GM21619 (cell line): ENCODE results near the gene COL4A1.

Source experiments
- ATAC-seq: cut with Tn5 transposase; IDR thresholded peaks from one replicate; pipeline ENCODE4 v1.9.1; 2021; ENCODE audit not compliant: unreplicated experiment

COL4A1 gene

DNA sequence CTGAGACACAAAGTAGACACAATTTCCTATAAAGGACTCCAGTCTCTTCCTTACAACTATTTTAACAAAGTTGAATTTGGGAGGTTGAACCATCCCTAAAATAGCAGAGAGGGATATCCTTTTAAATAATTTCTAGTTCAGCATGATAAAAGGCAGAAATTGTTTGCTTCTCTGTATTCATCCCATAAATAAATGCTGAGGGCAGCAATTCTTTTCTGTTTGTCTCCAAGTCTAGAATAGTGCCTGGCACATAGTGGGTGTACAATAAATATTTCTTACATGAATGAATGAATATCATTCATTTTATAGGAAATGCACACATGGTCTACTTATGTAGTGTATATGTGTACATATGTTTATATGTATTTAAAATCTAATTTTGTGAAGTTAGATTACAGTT lies 12.3 kb downstream of the COL4A1 start:
- ATAC-seq: no peak

DNA sequence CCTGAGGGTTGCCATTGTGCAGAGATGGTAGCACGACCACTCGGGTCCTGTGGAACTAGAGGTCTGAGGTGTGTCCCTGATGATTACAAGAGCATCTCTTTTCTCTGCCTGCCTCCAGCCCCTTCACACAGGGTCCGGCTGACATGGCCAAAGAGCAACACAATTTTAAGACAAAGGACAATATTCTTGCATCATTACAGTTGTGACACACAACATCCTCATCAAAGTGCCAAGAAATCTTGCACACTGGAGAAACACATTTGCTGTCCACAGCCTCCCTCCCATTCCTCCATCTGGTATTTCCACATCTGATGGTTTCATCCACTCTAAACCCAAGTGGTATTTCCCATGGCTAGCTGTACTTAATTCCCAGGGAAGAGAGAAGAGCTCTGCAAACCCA lies 12.8 kb downstream of the COL4A1 start:
- ATAC-seq: no peak

GRCh38 chr13:110293649-110294048 lies 13.3 kb downstream of the COL4A1 start:
- no peak for ATAC-seq

DNA sequence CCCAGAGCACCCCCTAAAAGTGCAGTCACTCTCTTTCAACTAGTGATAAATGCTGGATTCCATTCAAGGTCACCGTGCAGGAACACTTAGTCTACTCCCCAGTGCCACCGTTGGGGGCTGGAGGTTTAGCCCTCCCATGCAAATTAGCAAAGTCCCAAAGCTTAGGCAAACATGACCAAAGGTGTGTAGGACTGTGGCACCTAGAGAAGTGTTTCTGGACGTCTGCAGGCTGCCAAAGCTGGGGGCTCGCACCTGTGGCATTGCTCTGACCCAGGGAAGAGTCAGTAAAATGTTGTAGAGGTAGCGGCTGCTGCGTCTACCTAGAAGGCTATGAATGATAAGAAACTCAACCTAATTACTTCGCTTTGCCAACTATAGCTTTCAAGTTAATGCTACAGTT lies 13.9 kb downstream of the COL4A1 start:
- ATAC-seq: no peak

GRCh38 chr13:110291286-110291685 lies 15.7 kb downstream of the COL4A1 start:
- no peak for ATAC-seq

GRCh38 chr13:110290826-110291225 lies 16.1 kb downstream of the COL4A1 start:
- no peak for ATAC-seq

DNA sequence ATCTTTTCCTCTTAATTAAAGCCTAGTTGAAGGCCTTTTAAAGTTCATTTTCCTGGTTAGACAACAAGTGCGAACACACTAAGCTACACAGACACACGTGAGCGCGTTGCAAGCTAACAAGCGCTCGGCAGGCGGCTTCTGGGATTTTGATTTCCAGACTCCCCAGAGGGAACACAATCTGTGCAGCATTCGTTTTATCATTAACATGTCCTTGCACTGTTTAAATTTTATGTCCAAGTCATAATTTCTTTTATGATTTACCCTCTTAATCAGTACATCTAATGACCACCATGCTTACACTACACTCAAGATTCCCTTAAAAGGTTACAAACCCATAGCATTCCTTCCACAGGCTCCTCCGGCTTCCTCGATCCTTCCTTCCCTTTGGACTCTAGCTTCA lies 16.8 kb downstream of the COL4A1 start:
- ATAC-seq: no peak

DNA sequence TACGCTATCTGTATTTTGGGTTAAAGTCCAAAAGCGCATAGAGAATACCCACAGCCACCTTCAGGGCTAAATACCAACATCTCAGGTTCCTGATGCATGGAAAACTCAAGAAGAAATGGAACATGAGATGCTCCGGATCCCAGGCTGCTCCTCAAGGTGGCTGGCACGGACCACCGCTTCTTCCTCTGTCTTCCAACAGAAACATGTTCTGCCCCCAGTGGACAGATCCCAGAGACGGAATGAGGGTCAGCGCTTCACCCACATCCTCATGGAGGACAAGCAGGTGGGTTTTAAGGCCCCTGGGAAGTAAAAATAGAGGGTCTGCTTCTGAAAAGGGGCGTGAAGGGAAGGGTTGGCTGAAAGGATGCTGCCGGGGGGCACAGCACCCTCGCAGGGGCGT lies 17.3 kb downstream of the COL4A1 start:
- no peak for ATAC-seq

GRCh38 chr13:110289174-110289573 lies 17.8 kb downstream of the COL4A1 start:
- no peak for ATAC-seq

- ATAC-seq: no peak
These were observed 19.8 kb downstream of the COL4A1 start for GRCh38 chr13:110286833-110287819.

GRCh38 chr13:110285991-110286832 lies 20.7 kb downstream of the COL4A1 start:
- ATAC-seq: no peak

DNA sequence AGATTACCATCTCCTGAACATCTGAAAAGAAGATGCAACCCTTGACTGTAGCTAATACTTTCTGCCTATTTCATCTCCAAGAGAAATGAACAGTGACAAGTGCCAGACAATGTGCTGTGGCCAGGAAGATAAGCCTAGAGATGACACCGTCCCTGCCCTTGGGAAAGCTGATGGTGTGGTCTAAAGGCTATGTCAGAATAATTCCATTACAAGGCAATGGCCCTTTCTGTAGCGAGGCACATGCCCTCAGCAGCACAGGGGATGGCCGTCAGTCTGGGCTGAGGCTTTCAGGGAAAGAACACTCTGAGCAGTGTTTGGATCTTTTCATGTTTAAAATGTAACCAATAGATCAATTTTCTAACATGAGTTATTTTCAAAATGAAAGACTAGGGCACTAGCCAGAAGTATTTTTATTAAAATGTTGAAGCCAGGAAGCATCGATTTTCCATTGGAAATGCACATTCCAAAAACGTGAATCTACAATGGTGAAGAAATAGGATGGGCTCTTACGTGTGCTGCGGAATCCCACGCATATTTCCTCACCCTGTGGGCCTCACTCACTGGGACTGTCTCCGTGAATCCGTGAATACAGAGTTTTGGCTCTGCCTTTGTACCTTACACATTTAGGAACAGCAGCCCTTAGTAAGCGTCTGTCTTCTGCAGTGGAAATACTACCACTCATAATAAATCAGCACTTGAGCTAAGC lies 22.0 kb downstream of the COL4A1 start:
- ATAC-seq: no peak

GRCh38 chr13:110283736-110284517 lies 23.0 kb downstream of the COL4A1 start:
- no peak for ATAC-seq

DNA sequence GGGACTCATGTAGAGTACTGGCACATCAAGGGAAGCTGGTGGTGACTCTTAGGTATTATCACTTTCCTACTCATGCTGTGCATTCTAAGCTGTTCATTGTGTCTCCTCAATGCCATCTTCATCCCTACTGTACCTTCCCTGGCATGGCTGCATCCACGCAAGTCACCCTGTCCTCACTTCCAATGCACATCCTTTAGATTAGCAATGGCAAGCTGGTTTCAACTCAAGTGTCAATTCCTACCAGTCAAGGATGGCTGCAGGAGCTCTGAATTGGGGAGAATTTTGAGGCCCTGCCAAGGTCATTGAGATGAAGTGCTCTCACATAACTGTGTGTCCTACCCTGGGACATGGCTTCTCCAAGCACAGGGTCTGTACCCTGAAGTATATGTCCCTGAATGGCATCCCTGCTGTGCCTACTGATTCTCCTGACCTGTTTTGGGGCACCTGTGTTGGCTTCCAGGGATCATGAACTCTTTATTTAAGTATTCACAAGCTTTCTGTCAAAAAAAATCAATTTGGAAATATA lies 24.6 kb downstream of the COL4A1 start:
- ATAC-seq: no peak

- no peak for ATAC-seq
These were observed 25.2 kb downstream of the COL4A1 start for GRCh38 chr13:110281736-110282135.

GRCh38 chr13:110280985-110281688 lies 25.8 kb downstream of the COL4A1 start:
- no peak for ATAC-seq

- ATAC-seq: no peak
These were observed 26.6 kb downstream of the COL4A1 start for GRCh38 chr13:110280231-110280813.

- ATAC-seq: no peak
These were observed 27.3 kb downstream of the COL4A1 start for GRCh38 chr13:110279684-110280083.

GRCh38 chr13:110278859-110279258 lies 28.1 kb downstream of the COL4A1 start:
- no peak for ATAC-seq
